Dendritic cell treated with granulocyte-macrophage colony-stimulating factor and Interleukin-4, amounts not matched to agents 40 ng/mL and 50 ng/mL, for 4 days (primary cell): Measurements from ENCODE around the gene OBP2B.
"Not testable (repeated sequence)": the region's sequence is repeated elsewhere in the genome, so short reads cannot be mapped to it uniquely, and the experiment has no call there.

Experiments used
- H3K27ac Mint-ChIP-seq: one replicate; pipeline ENCODE4 v1.8.0; 2022; ENCODE audit warnings: mild to moderate bottlenecking, mixed read lengths
- H3K27me3 Mint-ChIP-seq: one replicate; pipeline ENCODE4 v1.8.0; 2022; ENCODE audit warnings: mild to moderate bottlenecking, mixed read lengths
- H3K36me3 Mint-ChIP-seq: one replicate; pipeline ENCODE4 v1.8.0; 2022; ENCODE audit warnings: low read depth, mixed read lengths
- H3K4me1 Mint-ChIP-seq: one replicate; pipeline ENCODE4 v1.8.0; 2022; ENCODE audit warnings: low read depth, mixed read lengths
- H3K4me3 Mint-ChIP-seq: one replicate; pipeline ENCODE4 v1.8.0; 2022; ENCODE audit warnings: mild to moderate bottlenecking, moderate library complexity, mixed read lengths
- H3K9me3 Mint-ChIP-seq: one replicate; pipeline ENCODE4 v1.8.0; 2022; ENCODE audit warnings: mixed read lengths
- intact Hi-C: fragments of 100-400 bp; cut with micrococcal nuclease; formaldehyde crosslinking; loops from one replicate; pipeline ENCODE4 v1.15.0; 2022

Gene OBP2B

GRCh38 chr9:133208880-133209300, at the start of gene OBP2B:
OBP2B (minus strand) TSS chr9:133209250; CDS start chr9:133209199, 51 bp downstream.
- H3K9me3 Mint-ChIP-seq, H3K4me3 Mint-ChIP-seq, H3K36me3 Mint-ChIP-seq, intact Hi-C loops, H3K4me1 Mint-ChIP-seq, H3K27ac Mint-ChIP-seq: not testable (repeated sequence)
- peaks cover 16% of the 10 kb centered on the region for H3K27me3 Mint-ChIP-seq

- no peak overlapping the region for H3K4me3 Mint-ChIP-seq
- no peaks in the 10 kb centered on the region for H3K4me1 Mint-ChIP-seq
- intact Hi-C loops: no loop called here
- no peaks in the 10 kb centered on the region for H3K36me3 Mint-ChIP-seq
- H3K27me3 Mint-ChIP-seq: peaks cover 3% of the 10 kb centered on the region
- no peaks in the 10 kb centered on the region for H3K9me3 Mint-ChIP-seq
- no peak overlapping the region for H3K27ac Mint-ChIP-seq
Observed at GRCh38 chr9:133258061-133259015, 49.3 kb upstream of the OBP2B start.

GRCh38 chr9:133257465-133257956, 48.5 kb upstream of the OBP2B start:
- no peak overlapping the region for H3K4me3 Mint-ChIP-seq
- H3K27me3 Mint-ChIP-seq: peaks cover 3% of the 10 kb centered on the region
- intact Hi-C loops: no loop called here
- H3K9me3 Mint-ChIP-seq: no peaks in the 10 kb centered on the region
- H3K4me1 Mint-ChIP-seq: no peaks in the 10 kb centered on the region
- H3K36me3 Mint-ChIP-seq: no peaks in the 10 kb centered on the region
- H3K27ac Mint-ChIP-seq: no peak overlapping the region

- H3K9me3 Mint-ChIP-seq: no peaks in the 10 kb centered on the region
- no peak overlapping the region for H3K4me3 Mint-ChIP-seq
- H3K36me3 Mint-ChIP-seq: no peaks in the 10 kb centered on the region
- H3K27me3 Mint-ChIP-seq: peaks cover 3% of the 10 kb centered on the region
- H3K4me1 Mint-ChIP-seq: no peaks in the 10 kb centered on the region
- intact Hi-C loops: no loop called here
- no peak overlapping the region for H3K27ac Mint-ChIP-seq
Observed at GRCh38 chr9:133256686-133257091, 47.6 kb upstream of the OBP2B start.

- H3K36me3 Mint-ChIP-seq: no peaks in the 10 kb centered on the region
- H3K27ac Mint-ChIP-seq: no peak overlapping the region
- no peaks in the 10 kb centered on the region for H3K4me1 Mint-ChIP-seq
- H3K9me3 Mint-ChIP-seq: no peaks in the 10 kb centered on the region
- H3K27me3 Mint-ChIP-seq: peaks cover 3% of the 10 kb centered on the region
- H3K4me3 Mint-ChIP-seq: no peak overlapping the region
- intact Hi-C loops: no loop called here
Observed at GRCh38 chr9:133256136-133256461, 47.0 kb upstream of the OBP2B start.

GRCh38 chr9:133255371-133256135, 46.5 kb upstream of the OBP2B start:
- no peak overlapping the region for H3K4me3 Mint-ChIP-seq
- no peak overlapping the region for H3K27ac Mint-ChIP-seq
- H3K27me3 Mint-ChIP-seq: peaks cover 3% of the 10 kb centered on the region
- no peaks in the 10 kb centered on the region for H3K4me1 Mint-ChIP-seq
- H3K9me3 Mint-ChIP-seq: no peaks in the 10 kb centered on the region
- H3K36me3 Mint-ChIP-seq: no peaks in the 10 kb centered on the region
- intact Hi-C loops: no loop called here

GRCh38 chr9:133254471-133254870, 45.4 kb upstream of the OBP2B start:
- H3K36me3 Mint-ChIP-seq: no peaks in the 10 kb centered on the region
- no peak overlapping the region for H3K4me3 Mint-ChIP-seq
- no peak overlapping the region for H3K27ac Mint-ChIP-seq
- no peaks in the 10 kb centered on the region for H3K9me3 Mint-ChIP-seq
- H3K27me3 Mint-ChIP-seq: peaks cover 3% of the 10 kb centered on the region
- intact Hi-C loops: no loop called here
- H3K4me1 Mint-ChIP-seq: no peaks in the 10 kb centered on the region

GRCh38 chr9:133253268-133253667, 44.2 kb upstream of the OBP2B start:
- intact Hi-C loops: no loop called here
- H3K4me1 Mint-ChIP-seq: peaks cover 5% of the 10 kb centered on the region
- H3K27ac Mint-ChIP-seq: no peak overlapping the region
- H3K36me3 Mint-ChIP-seq: no peaks in the 10 kb centered on the region
- H3K4me3 Mint-ChIP-seq: no peak overlapping the region
- H3K9me3 Mint-ChIP-seq: no peaks in the 10 kb centered on the region
- H3K27me3 Mint-ChIP-seq: peaks cover 7% of the 10 kb centered on the region

GRCh38 chr9:133252301-133253020, 43.4 kb upstream of the OBP2B start:
- Mint-ChIP-seq H3K4me1 (peaks cover 5% of the 10 kb centered on the region), H3K4me3 (no peak overlapping the region), H3K36me3 (no peaks in the 10 kb centered on the region), H3K27ac (no peak overlapping the region), H3K27me3 (peaks cover 7% of the 10 kb centered on the region), H3K9me3 (no peaks in the 10 kb centered on the region)
- intact Hi-C loops: no loop called here

GRCh38 chr9:133251773-133252172, 42.7 kb upstream of the OBP2B start:
- no peaks in the 10 kb centered on the region for H3K36me3 Mint-ChIP-seq
- no peaks in the 10 kb centered on the region for H3K9me3 Mint-ChIP-seq
- H3K27me3 Mint-ChIP-seq: peaks cover 7% of the 10 kb centered on the region
- H3K4me3 Mint-ChIP-seq: no peak overlapping the region
- H3K27ac Mint-ChIP-seq: no peak overlapping the region
- H3K4me1 Mint-ChIP-seq: peaks cover 5% of the 10 kb centered on the region
- intact Hi-C loops: no loop called here

- intact Hi-C loops, H3K36me3 Mint-ChIP-seq, H3K27me3 Mint-ChIP-seq, H3K4me3 Mint-ChIP-seq, H3K4me1 Mint-ChIP-seq, H3K9me3 Mint-ChIP-seq, H3K27ac Mint-ChIP-seq: not testable (repeated sequence)
Observed at GRCh38 chr9:133251221-133251620, 42.2 kb upstream of the OBP2B start.

GRCh38 chr9:133250741-133251170, 41.7 kb upstream of the OBP2B start:
- H3K36me3 Mint-ChIP-seq: no peaks in the 10 kb centered on the region

GRCh38 chr9:133249337-133249736, 40.3 kb upstream of the OBP2B start:
- peaks cover 5% of the 10 kb centered on the region for H3K4me1 Mint-ChIP-seq
- intact Hi-C loops: no loop called here
- H3K27ac Mint-ChIP-seq: no peak overlapping the region
- H3K27me3 Mint-ChIP-seq: peaks cover 4% of the 10 kb centered on the region
- no peak overlapping the region for H3K4me3 Mint-ChIP-seq
- no peaks in the 10 kb centered on the region for H3K36me3 Mint-ChIP-seq
- H3K9me3 Mint-ChIP-seq: no peaks in the 10 kb centered on the region

More at GRCh38 chr9:133250741-133251170, 41.7 kb upstream of the OBP2B start:
- H3K9me3 Mint-ChIP-seq: no peaks in the 10 kb centered on the region
- H3K27me3 Mint-ChIP-seq: peaks cover 4% of the 10 kb centered on the region
- intact Hi-C loops: no loop called here
- H3K4me1 Mint-ChIP-seq: peaks cover 5% of the 10 kb centered on the region
- H3K4me3 Mint-ChIP-seq: no peak overlapping the region
- H3K27ac Mint-ChIP-seq: no peak overlapping the region
